Astrocyte of the spinal cord (primary cell): ENCODE data around the gene HOXA11.

Experiments used
- DNase-seq: peaks from one replicate; pipeline ENCODE4 v3.0.0; 2011; ENCODE audit warnings: low read depth, low spot score
- H3K4me3 ChIP-seq: 2 replicates; pipeline ENCODE4 v1.5.1; 2011; ENCODE audit warnings: low read depth, mild to moderate bottlenecking, low read length, moderate library complexity
- in situ Hi-C: cut with HindIII; loops from 2 replicates; pipeline ENCODE4 v1.10.0; 2017; ENCODE audit warnings: low sequenced_read_pairs
- TF ChIP-seq, protein P1 (sequence below): IDR thresholded peaks from 2 replicates; pipeline ENCODE4 v1.5.1; 2012; ENCODE audit warnings: low read depth, mild to moderate bottlenecking, low read length, inconsistent platforms

Gene HOXA11

DNA sequence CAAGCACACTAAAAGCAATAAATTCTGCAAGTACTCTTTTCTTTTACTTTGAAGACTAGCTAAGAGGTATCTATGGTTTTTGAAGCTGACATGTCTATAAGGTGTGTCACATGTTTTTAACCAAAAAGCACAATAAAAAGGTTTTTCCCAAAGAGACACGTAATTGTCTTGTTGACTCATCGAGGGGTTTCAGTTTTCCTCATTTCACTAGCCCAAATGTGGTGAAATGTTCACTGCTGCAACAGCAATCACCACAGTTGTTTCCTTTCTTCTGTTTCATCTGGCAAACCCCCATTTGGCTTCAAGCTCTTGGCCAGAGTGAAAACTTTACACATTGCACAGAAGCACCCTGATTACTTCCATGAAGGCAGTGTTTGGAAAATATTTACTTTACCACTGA, 50.6 kb downstream of the HOXA11 start:
- TF ChIP-seq, protein P1, sequence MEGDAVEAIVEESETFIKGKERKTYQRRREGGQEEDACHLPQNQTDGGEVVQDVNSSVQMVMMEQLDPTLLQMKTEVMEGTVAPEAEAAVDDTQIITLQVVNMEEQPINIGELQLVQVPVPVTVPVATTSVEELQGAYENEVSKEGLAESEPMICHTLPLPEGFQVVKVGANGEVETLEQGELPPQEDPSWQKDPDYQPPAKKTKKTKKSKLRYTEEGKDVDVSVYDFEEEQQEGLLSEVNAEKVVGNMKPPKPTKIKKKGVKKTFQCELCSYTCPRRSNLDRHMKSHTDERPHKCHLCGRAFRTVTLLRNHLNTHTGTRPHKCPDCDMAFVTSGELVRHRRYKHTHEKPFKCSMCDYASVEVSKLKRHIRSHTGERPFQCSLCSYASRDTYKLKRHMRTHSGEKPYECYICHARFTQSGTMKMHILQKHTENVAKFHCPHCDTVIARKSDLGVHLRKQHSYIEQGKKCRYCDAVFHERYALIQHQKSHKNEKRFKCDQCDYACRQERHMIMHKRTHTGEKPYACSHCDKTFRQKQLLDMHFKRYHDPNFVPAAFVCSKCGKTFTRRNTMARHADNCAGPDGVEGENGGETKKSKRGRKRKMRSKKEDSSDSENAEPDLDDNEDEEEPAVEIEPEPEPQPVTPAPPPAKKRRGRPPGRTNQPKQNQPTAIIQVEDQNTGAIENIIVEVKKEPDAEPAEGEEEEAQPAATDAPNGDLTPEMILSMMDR: no peak

DNA sequence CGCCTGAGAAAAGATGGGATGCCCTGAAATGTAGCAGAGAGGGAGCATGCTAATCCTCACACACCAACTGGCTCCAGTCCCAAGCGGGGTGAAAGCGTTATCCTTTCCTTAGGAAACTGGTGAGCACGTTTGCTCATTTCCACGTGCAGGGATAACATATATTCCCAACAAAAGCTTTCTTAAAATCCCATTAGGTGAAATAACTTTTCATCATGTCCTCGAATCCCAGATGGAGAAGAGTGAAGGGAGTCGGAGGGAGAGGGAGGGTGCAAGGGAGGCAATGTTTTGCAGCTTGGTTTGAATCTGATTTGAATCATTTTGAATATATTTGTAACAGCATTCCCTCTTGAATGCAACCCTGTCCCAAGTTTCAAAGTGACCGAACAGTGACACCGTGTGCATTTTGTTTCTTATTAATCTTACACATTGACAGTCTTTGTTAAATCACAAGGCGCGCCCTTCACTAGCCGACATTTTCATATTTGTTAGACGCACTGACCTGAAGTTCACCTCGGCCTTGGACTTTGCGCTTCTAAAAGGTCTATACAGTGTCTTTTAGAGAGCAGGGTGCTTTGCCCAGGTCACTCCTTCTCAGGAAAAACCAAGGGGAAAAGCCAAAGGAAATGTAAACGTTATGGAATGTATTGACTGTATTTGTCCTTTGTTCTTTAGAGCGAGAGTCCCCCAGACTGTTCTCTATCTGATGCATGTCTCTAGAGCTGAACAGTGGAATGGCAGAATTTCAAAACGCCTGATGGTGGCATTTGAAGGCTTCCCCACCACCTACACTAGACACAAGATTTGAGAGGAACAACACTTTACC, 51.4 kb downstream of the HOXA11 start:
- H3K4me3 ChIP-seq: no peak overlapping the region
- TF ChIP-seq, protein P1: no peak
- DNase-seq: no peak
- in situ Hi-C loops: no loop called here

More for the DNA sequence above, 50.6 kb downstream of the HOXA11 start:
- in situ Hi-C loops: no loop called here
- H3K4me3 ChIP-seq: no peak overlapping the region
- DNase-seq: peak; percentile 97

DNA sequence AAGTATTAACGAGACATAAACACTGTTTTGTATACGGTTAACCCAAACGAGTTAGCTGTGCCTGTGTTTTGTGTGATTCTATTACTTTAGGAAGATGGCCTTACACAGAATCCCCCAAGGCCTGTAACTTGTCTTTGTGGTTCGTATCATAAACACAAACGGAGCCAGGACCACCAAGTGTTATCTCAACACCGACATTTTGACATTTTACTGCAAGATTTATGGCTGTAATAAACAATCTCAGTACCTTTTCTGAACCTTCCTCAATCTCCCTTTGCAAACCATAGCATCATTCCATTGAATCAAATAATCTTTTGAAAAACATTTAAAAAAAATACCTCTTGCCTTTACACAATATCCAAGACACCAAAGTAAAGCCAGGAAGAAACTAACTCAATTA, 52.1 kb downstream of the HOXA11 start:
- TF ChIP-seq, protein P1: no peak
- H3K4me3 ChIP-seq: no peak overlapping the region
- in situ Hi-C loops: no loop called here
- no peak for DNase-seq

DNA sequence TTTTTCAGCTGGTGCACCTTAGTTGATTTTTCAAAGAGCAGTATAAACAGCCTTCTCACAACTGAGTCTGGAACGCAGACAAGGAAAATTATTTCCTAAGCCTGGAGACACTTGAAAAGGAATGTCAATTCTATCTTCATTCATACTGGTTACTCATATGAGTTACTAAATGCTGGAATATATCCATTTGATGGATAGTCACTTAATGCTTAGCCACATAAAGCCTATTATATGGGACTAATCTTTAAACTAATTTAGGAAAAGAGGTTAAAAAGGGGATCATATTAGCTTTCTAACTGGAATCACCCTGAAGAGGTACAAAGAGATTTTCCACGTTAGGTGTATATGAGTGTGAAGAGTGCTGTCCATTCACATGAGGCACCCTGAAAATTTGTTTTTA, 52.8 kb downstream of the HOXA11 start:
- no peak for DNase-seq
- in situ Hi-C loops: no loop called here
- TF ChIP-seq, protein P1: no peak

DNA sequence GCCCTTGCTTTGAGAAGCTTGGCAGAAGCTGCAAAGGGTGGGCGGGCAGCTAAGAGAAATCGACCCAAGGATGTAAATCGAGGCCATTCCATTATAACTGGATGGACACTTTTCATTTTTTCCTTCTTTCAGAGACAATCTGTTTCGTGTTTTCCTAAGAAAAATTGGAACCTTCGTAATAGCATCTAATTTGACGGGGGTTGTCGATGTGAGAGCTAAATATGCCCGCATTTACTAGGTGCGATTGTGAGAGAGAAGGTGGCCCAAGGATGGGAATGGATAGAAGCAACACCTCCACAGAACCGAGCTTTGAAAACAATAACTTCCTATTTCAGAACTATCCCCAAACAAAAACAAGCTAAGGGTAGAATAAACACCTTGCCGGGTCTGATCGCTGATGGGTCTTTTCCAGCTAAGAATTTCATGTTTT, 53.6 kb downstream of the HOXA11 start:
- in situ Hi-C loops: no loop called here
- TF ChIP-seq, protein P1: no peak
- H3K4me3 ChIP-seq: peak overlapping the region; percentile 45
- DNase-seq: no peak

More for the DNA sequence above, 52.8 kb downstream of the HOXA11 start:
- no peak overlapping the region for H3K4me3 ChIP-seq
